Activated B cell treated with CpG ODN at 0.5 μM for 24 hours (primary cell): Measurements from ENCODE around the gene CIT. TPM values are rescaled to one million over a fixed set of nuclear protein-coding genes. Genes with fewer than 3 reads are reported as not detected.

Source experiments
- ATAC-seq: fragments of 200-7000 bp; cut with Tn5 transposase; one replicate; pipeline ENCODE4 v1.10.0; 2021; ENCODE audit warnings: low read depth, mild to moderate bottlenecking, moderate library complexity
- CTCF ChIA-PET: fragments of 350-600 bp; sonication (Branson Sonifier 250); formaldehyde crosslinking; loops from one replicate; lab custom pipeline; 2021; ENCODE audit warnings: antibody characterized with exemption; lab: Charles Lee
- POLR2A ChIA-PET: fragments of 350-600 bp; sonication (Branson Sonifier 250); formaldehyde crosslinking; loops from one replicate; lab custom pipeline; 2021; ENCODE audit warnings: antibody characterized with exemption; lab: Charles Lee
- DNase-seq: peaks from one replicate; pipeline ENCODE4 v3.0.0; 2022
- H3K27ac Mint-ChIP-seq: one replicate; pipeline ENCODE4 v1.8.0; 2020; ENCODE audit warnings: mixed read lengths
- H3K27me3 Mint-ChIP-seq: one replicate; pipeline ENCODE4 v1.8.0; 2021; ENCODE audit warnings: mixed read lengths
- H3K36me3 Mint-ChIP-seq: one replicate; pipeline ENCODE4 v1.8.0; 2021; ENCODE audit warnings: low read depth, mixed read lengths
- H3K4me1 Mint-ChIP-seq: one replicate; pipeline ENCODE4 v1.8.0; 2021; ENCODE audit warnings: mixed read lengths
- H3K4me3 Mint-ChIP-seq: one replicate; pipeline ENCODE4 v1.8.0; 2020; ENCODE audit warnings: mild to moderate bottlenecking, mixed read lengths
- H3K9me3 Mint-ChIP-seq: one replicate; pipeline ENCODE4 v1.8.0; 2020; ENCODE audit warnings: mixed read lengths
- CTCF ChIP-seq: fragments of 200-600 bp; IDR thresholded peaks from one replicate; pipeline ENCODE4 v1.8.0; 2022; ENCODE audit warnings: antibody characterized with exemption, mild to moderate bottlenecking
- intact Hi-C: fragments of 100-400 bp; cut with micrococcal nuclease; formaldehyde crosslinking; loops from one replicate; pipeline ENCODE4 v1.15.1; 2024
- total RNA-seq: library from RNA; stranded (reverse); gene quantifications from 2 replicates; pipeline ENCODE4 v1.2.3, GENCODE V29; 2022

Gene CIT
- total RNA-seq, 1 donor from 2014 or later = 6.1 TPM

GRCh38 chr12:119751961-119752360, 125.2 kb downstream of the CIT start:
- CTCF ChIA-PET = no interaction called here
- no peaks in the 10 kb centered on the region for H3K27me3 Mint-ChIP-seq
- ATAC-seq (no peak), DNase-seq (no peak)
- no peaks in the 10 kb centered on the region for H3K4me1 Mint-ChIP-seq
- H3K9me3 Mint-ChIP-seq = no peaks in the 10 kb centered on the region
- TF ChIP-seq CTCF = no peak
- POLR2A ChIA-PET = no interaction called here
- H3K4me3 Mint-ChIP-seq = no peak overlapping the region
- no peaks in the 10 kb centered on the region for H3K36me3 Mint-ChIP-seq
- intact Hi-C loops = no loop called here
- H3K27ac Mint-ChIP-seq = no peak overlapping the region

- DNase-seq = no peak
- Mint-ChIP-seq H3K9me3 (peaks cover 17% of the 10 kb centered on the region), H3K27me3 (no peaks in the 10 kb centered on the region), H3K36me3 (peaks cover 3% of the 10 kb centered on the region), H3K4me1 (no peaks in the 10 kb centered on the region), H3K27ac (no peak overlapping the region), H3K4me3 (no peak overlapping the region)
- TF ChIP-seq CTCF = no peak
- ATAC-seq = no peak
- intact Hi-C loops = no loop called here
- ChIA-PET CTCF (no interaction called here), POLR2A (no interaction called here)
These were observed 127.5 kb downstream of the CIT start for GRCh38 chr12:119749666-119750065.

- Mint-ChIP-seq H3K27ac (no peak overlapping the region), H3K9me3 (peaks cover 25% of the 10 kb centered on the region), H3K36me3 (peaks cover 9% of the 10 kb centered on the region), H3K4me1 (no peaks in the 10 kb centered on the region), H3K4me3 (no peak overlapping the region), H3K27me3 (no peaks in the 10 kb centered on the region)
- ATAC-seq = no peak
- intact Hi-C loops = no loop called here
- ChIA-PET POLR2A (no interaction called here), CTCF (no interaction called here)
- TF ChIP-seq CTCF = no peak
- DNase-seq = no peak
These were observed 128.6 kb downstream of the CIT start for GRCh38 chr12:119748497-119748896.

GRCh38 chr12:119746169-119746568, 131.0 kb downstream of the CIT start:
- no peak overlapping the region for H3K4me3 Mint-ChIP-seq
- ChIA-PET POLR2A (no interaction called here), CTCF (no interaction called here)
- H3K27me3 Mint-ChIP-seq = no peaks in the 10 kb centered on the region
- peaks cover 9% of the 10 kb centered on the region for H3K36me3 Mint-ChIP-seq
- intact Hi-C loops = no loop called here
- H3K4me1 Mint-ChIP-seq = no peaks in the 10 kb centered on the region
- ATAC-seq = no peak
- H3K27ac Mint-ChIP-seq = no peak overlapping the region
- TF ChIP-seq CTCF = no peak
- no peak for DNase-seq
- peaks cover 29% of the 10 kb centered on the region for H3K9me3 Mint-ChIP-seq

GRCh38 chr12:119744900-119745606, 132.1 kb downstream of the CIT start:
- H3K36me3 Mint-ChIP-seq = peaks cover 9% of the 10 kb centered on the region
- no peak for TF ChIP-seq CTCF
- intact Hi-C loops = no loop called here
- no peak for ATAC-seq
- POLR2A ChIA-PET = no interaction called here
- DNase-seq = no peak
- H3K9me3 Mint-ChIP-seq = peaks cover 29% of the 10 kb centered on the region
- CTCF ChIA-PET = interaction anchor here (0.6 kb wide), 1 partner anchor 47 kb away, joined by 3 read pairs; no protein-coding TSS in a partner anchor
- H3K4me3 Mint-ChIP-seq = no peak overlapping the region
- H3K27me3 Mint-ChIP-seq = no peaks in the 10 kb centered on the region
- no peaks in the 10 kb centered on the region for H3K4me1 Mint-ChIP-seq
- no peak overlapping the region for H3K27ac Mint-ChIP-seq
